H1 (cell line): ENCODE results near the gene MYO1F. TPM values are rescaled to one million over a fixed set of nuclear protein-coding genes. Genes with fewer than 3 reads are reported as not detected.

ENCODE experiments used
- CTCF ChIA-PET: fragments of 300-600 bp; sonication (Branson Sonifier 250); formaldehyde crosslinking; loops from one replicate; lab custom pipeline; 2021; ENCODE audit not compliant: partially characterized antibody; lab: Charles Lee
- POLR2A ChIA-PET: fragments of 300-600 bp; sonication (Branson Sonifier 250); formaldehyde crosslinking; loops from one replicate; lab custom pipeline; 2021; ENCODE audit warnings: inconsistent platforms; ENCODE audit not compliant: partially characterized antibody; lab: Charles Lee
- DNase-seq, 2 experiments: peaks; one replicate each; pipeline versions ENCODE4 v3.0.0 to v3.0.0-alpha.2; 2010 to 2022; ENCODE audit warnings: low spot score in 2 of 2, low read depth in 1 of 2, mixed read lengths in 1 of 2
- FAIRE-seq: peaks from 2 replicates; lab custom pipeline; 2011; peaks lifted over from hg19 to GRCh38; lab: Jason Lieb, UNC
- H2AFZ ChIP-seq: 2 replicates; pipeline ENCODE4 v1.8.1; 2012; ENCODE audit warnings: low read length, inconsistent platforms
- H2AK5ac ChIP-seq: 2 replicates; pipeline ENCODE4 v1.6.1; 2013; ENCODE audit warnings: low read depth, low read length
- H2BK120ac ChIP-seq: replicated peaks from 2 replicates; pipeline ENCODE3; 2013; ENCODE audit warnings: low read depth, low read length, inconsistent platforms
- H2BK12ac ChIP-seq: 2 replicates; pipeline ENCODE4 v1.6.1; 2013; ENCODE audit warnings: low read depth, low read length
- H2BK15ac ChIP-seq: 2 replicates; pipeline ENCODE4 v1.6.1; 2013; ENCODE audit warnings: low read length
- H2BK20ac ChIP-seq: 2 replicates; pipeline ENCODE4 v1.6.1; 2013; ENCODE audit warnings: low read length
- H2BK5ac ChIP-seq: 2 replicates; pipeline ENCODE4 v1.6.1; 2013; ENCODE audit warnings: low read depth, low read length
- H3K14ac ChIP-seq: 2 replicates; pipeline ENCODE4 v1.6.1; 2013; ENCODE audit warnings: inconsistent platforms; ENCODE audit not compliant: insufficient read length
- H3K18ac ChIP-seq: 2 replicates; pipeline ENCODE4 v1.6.1; 2013; ENCODE audit warnings: low read length; ENCODE audit errors: extremely low read depth
- H3K23ac ChIP-seq: 2 replicates; pipeline ENCODE4 v1.6.1; 2013; ENCODE audit warnings: inconsistent platforms; ENCODE audit not compliant: insufficient read length
- H3K23me2 ChIP-seq: 2 replicates; pipeline ENCODE4 v1.6.1; 2013; ENCODE audit warnings: low read depth, low read length
- H3K27ac ChIP-seq: 2 replicates; pipeline ENCODE4 v1.6.1; 2011; ENCODE audit warnings: low read depth, low read length, inconsistent platforms
- H3K27me3 ChIP-seq, 4 experiments: replicated peaks in 1 of 4; 1 replicate in 1 of 4; 2 replicates in 3 of 4; pipeline versions ENCODE4 v1.6.1 to v1.8.1; 2011 to 2013; ENCODE audit warnings: low read length in 3 of 4, mild to moderate bottlenecking in 3 of 4, inconsistent platforms in 2 of 4, mixed read lengths in 2 of 4, moderate library complexity in 1 of 4; ENCODE audit not compliant: control insufficient read depth in 3 of 4, insufficient read depth in 3 of 4; ENCODE audit errors: extremely low read depth in 1 of 4
- H3K36me3 ChIP-seq, 4 experiments: 2 replicates each; pipeline versions ENCODE4 v1.6.1 to v1.8.1; 2011 to 2013; ENCODE audit warnings: mild to moderate bottlenecking in 4 of 4, low read length in 3 of 4, moderate library complexity in 2 of 4, control low read depth in 1 of 4, inconsistent platforms in 1 of 4; ENCODE audit not compliant: insufficient read depth in 4 of 4, control insufficient read depth in 2 of 4
- H3K4ac ChIP-seq: replicated peaks from 2 replicates; pipeline ENCODE3; 2013; ENCODE audit warnings: low read length, low read depth, mixed read lengths, inconsistent platforms; ENCODE audit not compliant: insufficient read length
- H3K4me1 ChIP-seq, 4 experiments: replicated peaks in 1 of 4; 1 replicate in 1 of 4; 2 replicates in 3 of 4; pipeline versions ENCODE4 v1.6.1 to v1.8.1; 2011 to 2013; ENCODE audit warnings: low read length in 3 of 4, inconsistent platforms in 2 of 4, mixed read lengths in 1 of 4; ENCODE audit not compliant: insufficient read depth in 4 of 4, control insufficient read depth in 3 of 4
- H3K4me2 ChIP-seq, 2 experiments: 2 replicates each; pipeline versions ENCODE4 v1.6.1 to v1.8.1; 2011 to 2013; ENCODE audit warnings: low read depth in 2 of 2, low read length in 2 of 2, control low read depth in 1 of 2, inconsistent platforms in 1 of 2, mild to moderate bottlenecking in 1 of 2; ENCODE audit not compliant: insufficient read depth in 1 of 2
- H3K4me3 ChIP-seq, 4 experiments: fragments of 200-600, 300-600 bp in 1 of 4; sonication (generic), shearing (Covaris generic), sonication (Bioruptor Twin) in 1 of 4; 2 replicates each; pipeline versions ENCODE4 v1.5.1 to v1.8.1; 2011 to 2016; ENCODE audit warnings: low read length in 4 of 4, low read depth in 3 of 4, control low read depth in 2 of 4, inconsistent platforms in 2 of 4, mild to moderate bottlenecking in 2 of 4, mixed read lengths in 1 of 4, moderate library complexity in 1 of 4; ENCODE audit not compliant: insufficient read depth in 2 of 4; ENCODE audit errors: extremely low read depth in 1 of 4
- H3K56ac ChIP-seq: replicated peaks from 2 replicates; pipeline ENCODE3; 2013; ENCODE audit warnings: low read depth, mild to moderate bottlenecking, mixed read lengths, low read length, inconsistent platforms; ENCODE audit not compliant: insufficient read length
- H3K79me1 ChIP-seq: 2 replicates; pipeline ENCODE4 v1.6.1; 2013; ENCODE audit warnings: low read depth, low read length, control low read depth
- H3K79me2 ChIP-seq, 2 experiments: 2 replicates each; pipeline versions ENCODE4 v1.6.1 to v1.8.1; 2012 to 2013; ENCODE audit warnings: low read length in 2 of 2, mild to moderate bottlenecking in 2 of 2, inconsistent platforms in 1 of 2; ENCODE audit not compliant: insufficient read depth in 2 of 2, control insufficient read depth in 1 of 2
- H3K9ac ChIP-seq, 4 experiments: replicated peaks in 1 of 4; 1 replicate in 1 of 4; 2 replicates in 3 of 4; pipeline versions ENCODE4 v1.6.1 to v1.8.1; 2011 to 2013; ENCODE audit warnings: low read depth in 3 of 4, low read length in 3 of 4, control low read depth in 2 of 4, mild to moderate bottlenecking in 2 of 4, moderate library complexity in 2 of 4, inconsistent platforms in 1 of 4; ENCODE audit errors: extremely low read depth in 1 of 4
- H3K9me3 ChIP-seq, 2 experiments: 2 replicates each; pipeline versions ENCODE4 v1.6.1 to v1.8.1; 2012 to 2013; ENCODE audit warnings: mild to moderate bottlenecking in 2 of 2, moderate library complexity in 2 of 2, control low read depth in 1 of 2, inconsistent platforms in 1 of 2, low read depth in 1 of 2, low read length in 1 of 2, mixed read lengths in 1 of 2; ENCODE audit not compliant: insufficient read depth in 2 of 2
- H4K20me1 ChIP-seq, 2 experiments: replicated peaks in 1 of 2; 2 replicates each; pipeline versions ENCODE3 to v1.8.1; 2011 to 2013; ENCODE audit warnings: inconsistent platforms in 2 of 2, low read length in 2 of 2, mild to moderate bottlenecking in 1 of 2; ENCODE audit not compliant: insufficient read depth in 2 of 2, control insufficient read depth in 1 of 2
- H4K5ac ChIP-seq: 2 replicates; pipeline ENCODE4 v1.6.1; 2013; ENCODE audit warnings: low read length, low read depth, mixed read lengths, inconsistent platforms; ENCODE audit not compliant: insufficient read length
- H4K8ac ChIP-seq: 2 replicates; pipeline ENCODE4 v1.8.0; 2013; ENCODE audit warnings: mild to moderate bottlenecking, moderate library complexity, low read length, inconsistent platforms; ENCODE audit not compliant: insufficient read depth; ENCODE audit errors: extremely low read depth
- H4K91ac ChIP-seq: replicated peaks from 2 replicates; pipeline ENCODE3; 2013; ENCODE audit warnings: low read length, mixed read lengths, inconsistent platforms; ENCODE audit not compliant: insufficient read length
- BACH1 ChIP-seq: IDR thresholded peaks from 2 replicates; pipeline ENCODE4 v1.6.1; 2012; ENCODE audit warnings: low read length, improper control_type of control experiment
- CREB1 ChIP-seq: IDR thresholded peaks from 2 replicates; pipeline ENCODE4 v1.6.1; 2012; ENCODE audit warnings: inconsistent platforms
- CTCF ChIP-seq, 3 experiments: IDR thresholded peaks; 1 replicate in 2 of 3; 2 replicates in 1 of 3; pipeline versions ENCODE4 v1.5.1 to v1.6.1; 2011; ENCODE audit warnings: low read length in 3 of 3, mild to moderate bottlenecking in 3 of 3, inconsistent platforms in 2 of 3, low read depth in 1 of 3, moderate library complexity in 1 of 3; ENCODE audit not compliant: insufficient read depth in 1 of 3; ENCODE audit errors: control extremely low read depth in 1 of 3
- SIN3A ChIP-seq, 2 experiments: IDR thresholded peaks in 1 of 2; conservative IDR thresholded peaks in 1 of 2; 2 replicates each; pipeline ENCODE4 v1.6.1; 2011 to 2012; ENCODE audit warnings: low read length in 2 of 2, improper control_type of control experiment in 1 of 2, low read depth in 1 of 2, mild to moderate bottlenecking in 1 of 2
- SIX5 ChIP-seq: IDR thresholded peaks from 2 replicates; pipeline ENCODE4 v1.6.1; 2011; ENCODE audit warnings: mild to moderate bottlenecking, low read depth, low read length
- TAF1 ChIP-seq: IDR thresholded peaks from 2 replicates; pipeline ENCODE4 v1.6.1; 2011; ENCODE audit warnings: mild to moderate bottlenecking, low read depth, low read length
- WGBS, 2 experiments: shearing (Covaris generic) in 1 of 2; methylation state at CpG; one replicate each; pipeline versions ENCODE4 v1.1.6 to v1.1.7; 2013 to 2015; ENCODE audit warnings: low lambda C conversion rate in 2 of 2, mixed read lengths in 2 of 2, inconsistent platforms in 1 of 2, low coverage in 1 of 2, missing lambda C conversion rate in 1 of 2; ENCODE audit not compliant: insufficient replicate concordance in 2 of 2, insufficient coverage in 1 of 2, insufficient read length in 1 of 2; ENCODE audit errors: extremely low coverage in 1 of 2, missing lambda C conversion rate in 1 of 2; 5-methylcytosine and 5-hydroxymethylcytosine counted together
- polyA plus RNA-seq, 7 experiments: library from polyadenylated mRNA; depleted of rRNA in 3 of 7; stranded (reverse) in 5 of 7; unstranded in 2 of 7; fragments of >200 nt in 5 of 7; fragments of 200-250 nt in 2 of 7; gene quantifications; 1 replicate in 5 of 7; 2 replicates in 1 of 7; 4 replicates in 1 of 7; pipeline versions ENCODE4 v1.2.1 to v1.2.3, GENCODE V29; 2011 to 2013; ENCODE audit warnings: missing spikeins in 2 of 7, mixed read lengths in 2 of 7
- total RNA-seq: library from RNA; stranded (reverse); fragmentation: NEBNext Ultra II Directional; extraction: Animal tissue kit (Norgen Biotek cat#: 25700); gene quantifications from 2 replicates; pipeline ENCODE4 v1.2.1, GENCODE V29; 2021

The MYO1F gene
- total and polyA plus RNA-seq, 2 of the 8 experiments (the other 6 are each of a cell fraction or from before 2014, with no cell fraction given), result 1.4 to 4.6 TPM

- no peak for FAIRE-seq
- peaks cover 4% of the 10 kb centered on the region; the same call in 1 of the 2 replicates for H3K23me2 ChIP-seq
- H3K4me2 ChIP-seq, result peak overlapping the region in 1 of 2 experiments; percentile 43; a peak in 2 of 4 replicates
- no peak overlapping the region for H4K91ac ChIP-seq
- H2BK5ac ChIP-seq, result peak overlapping the region; percentile 66; the same call in 1 of the 2 replicates
- 94% methylated on average over 18 of the region's 45 CpGs; no CpG with 5 or more reads in 1 of the 2 experiments for WGBS, 2 experiments
- H3K18ac ChIP-seq, result no peak overlapping the region; the same call in none of the 2 replicates
- H3K9ac ChIP-seq, result no peak overlapping the region
- H3K23ac ChIP-seq, result no peak overlapping the region
- no peak overlapping the region for H2BK20ac ChIP-seq
- peak overlapping the region; percentile 22; the same call in 1 of the 2 replicates for H4K8ac ChIP-seq
- H3K27ac ChIP-seq, result no peak overlapping the region
- H2BK12ac ChIP-seq, result no peak overlapping the region
- DNase-seq, result peak in 1 of 2 experiments; percentile 79
- no peak overlapping the region for H2BK120ac ChIP-seq
- peaks cover 0 to 9% (median 0%) of the 10 kb centered on the region in 4 experiments; a peak in 2 of 8 replicates for H3K36me3 ChIP-seq
- no peak overlapping the region for H2BK15ac ChIP-seq
- H2AK5ac ChIP-seq, result peak overlapping the region; percentile 39; the same call in 1 of the 2 replicates
- no peaks in the 10 kb centered on the region for H4K20me1 ChIP-seq
- ChIA-PET CTCF (interaction anchor here (1.5 kb wide), 1 partner anchor 11 kb away, joined by 4 read pairs; no protein-coding TSS in a partner anchor), POLR2A (interaction anchor here (0.6 to 3.4 kb wide), 6 partner anchors 7 to 138 kb away, joined by 3 to 21 read pairs (median 3); no protein-coding TSS in a partner anchor)
- peaks cover 0 to 14% (median 8%) of the 10 kb centered on the region in 4 experiments; a peak in 6 of 7 replicates for H3K4me1 ChIP-seq
- no peaks in the 10 kb centered on the region for H3K79me2 ChIP-seq
- no peak overlapping the region for H4K5ac ChIP-seq
- H3K4me3 ChIP-seq, result peak overlapping the region in 1 of 4 experiments; percentile 26; a peak in 1 of 8 replicates
- no peak overlapping the region for H3K4ac ChIP-seq
- no peaks in the 10 kb centered on the region for H3K27me3 ChIP-seq
- no peak overlapping the region for H3K14ac ChIP-seq
- H3K56ac ChIP-seq, result no peak overlapping the region
- no peaks in the 10 kb centered on the region for H3K9me3 ChIP-seq
- no peak overlapping the region for H2AFZ ChIP-seq
- peaks cover 3% of the 10 kb centered on the region; the same call in 1 of the 2 replicates for H3K79me1 ChIP-seq
- TF ChIP-seq CREB1 (no peak), CTCF (IDR thresholded peaks at IDR 0.05; ENCODE audit: control extremely low read depth in 1 of 3, insufficient read depth in 1 of 3, low read depth in 1 of 3, low read length in 3 of 3) (peak in 1 of 3 experiments; percentile 12; a peak in 1 of 4 replicates), SIN3A (conservative IDR thresholded peaks at IDR 0.05 in 1 of 2, IDR thresholded peaks at IDR 0.05 in 1 of 2; ENCODE audit: low read depth in 1 of 2, low read length in 2 of 2) (no peak), TAF1 (no peak), SIX5 (no peak), BACH1 (no peak)
- TF ChIP-seq, all 59 proteins: peak for 1
Measured at GRCh38 chr19:8511573-8512101, 65.6 kb downstream of the MYO1F start.
